D721Med (cell line): ENCODE results near the gene MELTF.

Experiments used
- DNase-seq: peaks from one replicate; pipeline ENCODE4 v3.0.0; 2011; ENCODE audit warnings: low spot score; ENCODE audit not compliant: insufficient read length
- FAIRE-seq: peaks from 2 replicates; lab custom pipeline; 2011; peaks lifted over from hg19 to GRCh38; lab: Jason Lieb, UNC
- CTCF ChIP-seq: IDR thresholded peaks from 2 replicates; pipeline ENCODE4 v1.5.1; 2012; ENCODE audit warnings: mild to moderate bottlenecking, control low read depth; ENCODE audit not compliant: insufficient read depth; ENCODE audit errors: missing control alignments

MELTF gene

GRCh38 chr3:197021729-197022404 lies 7.8 kb downstream of the MELTF start:
- FAIRE-seq (no peak), DNase-seq (no peak)
- TF ChIP-seq CTCF: no peak

- FAIRE-seq (no peak), DNase-seq (peak; percentile 6)
- no peak for TF ChIP-seq CTCF
These were observed 8.4 kb downstream of the MELTF start for GRCh38 chr3:197021231-197021630.

- DNase-seq (no peak), FAIRE-seq (no peak)
- TF ChIP-seq CTCF: no peak
These were observed 10.1 kb downstream of the MELTF start for GRCh38 chr3:197019535-197019934.

GRCh38 chr3:197019021-197019420 lies 10.6 kb downstream of the MELTF start:
- FAIRE-seq (no peak), DNase-seq (no peak)
- no peak for TF ChIP-seq CTCF

GRCh38 chr3:197017003-197017402 lies 12.6 kb downstream of the MELTF start:
- no peak for TF ChIP-seq CTCF
- FAIRE-seq (no peak), DNase-seq (no peak)

GRCh38 chr3:197015790-197016736 lies 13.6 kb downstream of the MELTF start:
- no peak for FAIRE-seq
- no peak for DNase-seq
- no peak for TF ChIP-seq CTCF
